Measurements from ENCODE around the gene PRMT1. TPM values are rescaled to one million over a fixed set of nuclear protein-coding genes. Genes with fewer than 3 reads are reported as not detected.

Gene PRMT1
- total RNA-seq, 1 donor from 2014 or later = 235 TPM

- Histone ChIP-seq H3K4me1 (ENCODE audit: insufficient read depth, low read length) (peaks cover 24% of the 10 kb centered on the region), H2AFZ (ENCODE audit: low read depth, low read length) (no peak overlapping the region), H3K79me2 (ENCODE audit: insufficient read depth, low read length) (peaks cover 10% of the 10 kb centered on the region), H4K20me1 (ENCODE audit: insufficient read depth, low read length) (peaks cover 4% of the 10 kb centered on the region), H3K27ac (ENCODE audit: low read depth, low read length) (no peak overlapping the region), H3K36me3 (ENCODE audit: insufficient read depth, low read length) (no peaks in the 10 kb centered on the region), H3K4me3 (ENCODE audit: insufficient read depth, low read depth, low read length) (no peak overlapping the region), H3K9ac (ENCODE audit: low read length) (no peak overlapping the region), H3K4me2 (ENCODE audit: low read length) (no peak overlapping the region), H3K27me3 (ENCODE audit: insufficient read depth, low read length) (no peaks in the 10 kb centered on the region), H3K9me3 (ENCODE audit: insufficient read depth, low read depth, low read length) (no peaks in the 10 kb centered on the region)
- Mint-ChIP-seq H3K4me3 (ENCODE audit: unreplicated experiment) (peak overlapping the region; percentile 64), H3K4me1 (ENCODE audit: low read depth, unreplicated experiment) (peaks cover 14% of the 10 kb centered on the region), H3K27me3 (ENCODE audit: low read depth, unreplicated experiment) (no peaks in the 10 kb centered on the region), H3K27ac (ENCODE audit: unreplicated experiment) (no peak overlapping the region), H3K9me3 (ENCODE audit: unreplicated experiment) (peaks cover 1% of the 10 kb centered on the region), H3K36me3 (ENCODE audit: low read depth, unreplicated experiment) (peaks cover 5% of the 10 kb centered on the region)
- no peak for DNase-seq (ENCODE audit: low read depth)
- TF ChIP-seq CTCF (IDR thresholded peaks at IDR 0.05; ENCODE audit: insufficient read depth, low read depth, low read length) = no peak
- TF ChIP-seq EZH2 (IDR thresholded peaks at IDR 0.05; ENCODE audit: insufficient read depth, low read length) = no peak
- no peak for FAIRE-seq
These were observed 41.4 kb upstream of the PRMT1 start for GRCh38 chr19:49635530-49636232.

- TF ChIP-seq EZH2 (IDR thresholded peaks at IDR 0.05; ENCODE audit: insufficient read depth, low read length) (no peak), CTCF (IDR thresholded peaks at IDR 0.05; ENCODE audit: insufficient read depth, low read depth, low read length) (no peak)
- Histone ChIP-seq H3K27ac (ENCODE audit: low read depth, low read length) (no peak overlapping the region), H4K20me1 (ENCODE audit: insufficient read depth, low read length) (no peaks in the 10 kb centered on the region), H3K27me3 (ENCODE audit: insufficient read depth, low read length) (no peaks in the 10 kb centered on the region), H3K36me3 (ENCODE audit: insufficient read depth, low read length) (no peaks in the 10 kb centered on the region), H3K4me2 (ENCODE audit: low read length) (no peak overlapping the region), H3K4me3 (ENCODE audit: insufficient read depth, low read depth, low read length) (no peak overlapping the region), H3K4me1 (ENCODE audit: insufficient read depth, low read length) (peaks cover 25% of the 10 kb centered on the region), H2AFZ (ENCODE audit: low read depth, low read length) (no peak overlapping the region), H3K9me3 (ENCODE audit: insufficient read depth, low read depth, low read length) (no peaks in the 10 kb centered on the region), H3K79me2 (ENCODE audit: insufficient read depth, low read length) (peaks cover 10% of the 10 kb centered on the region), H3K9ac (ENCODE audit: low read length) (no peak overlapping the region)
- H3K4me3 Mint-ChIP-seq (ENCODE audit: unreplicated experiment) = peak overlapping the region; percentile 64
- H3K27me3 Mint-ChIP-seq (ENCODE audit: low read depth, unreplicated experiment) = no peaks in the 10 kb centered on the region
- FAIRE-seq (no peak), DNase-seq (ENCODE audit: low read depth) (no peak)
- peaks cover 16% of the 10 kb centered on the region for H3K4me1 Mint-ChIP-seq (ENCODE audit: low read depth, unreplicated experiment)
- H3K27ac Mint-ChIP-seq (ENCODE audit: unreplicated experiment) = no peak overlapping the region
- peaks cover 5% of the 10 kb centered on the region for H3K36me3 Mint-ChIP-seq (ENCODE audit: low read depth, unreplicated experiment)
- peaks cover 1% of the 10 kb centered on the region for H3K9me3 Mint-ChIP-seq (ENCODE audit: unreplicated experiment)
These were observed 40.7 kb upstream of the PRMT1 start for GRCh38 chr19:49636233-49636932.

Measured in astrocyte (in vitro differentiated cells and primary cell).